ENCODE measurements around the gene FANCM.

FANCM gene

DNA sequence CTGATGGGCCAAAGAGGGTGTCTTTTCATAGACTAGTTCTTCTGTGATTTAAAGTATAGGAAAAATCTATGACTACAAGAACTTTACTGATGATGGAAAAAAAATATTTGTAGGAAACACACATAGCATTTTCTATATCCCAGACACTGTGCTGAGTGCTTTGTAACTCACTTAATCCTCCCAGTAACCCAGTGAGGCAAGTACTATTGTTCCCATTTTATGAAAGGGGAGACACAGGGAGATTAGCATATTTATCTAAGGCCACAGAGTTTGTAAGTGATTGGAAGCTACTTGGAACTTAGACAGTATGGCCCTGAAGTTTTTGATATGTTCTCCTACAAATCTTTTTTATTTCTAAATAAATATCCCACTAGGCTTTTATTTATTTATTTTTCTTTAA, 31.9 kb upstream of the FANCM start:
- H3K27me3 ChIP-seq (replicated peaks in 2 of 5; ENCODE audit: control insufficient read depth in 4 of 5, insufficient read depth in 5 of 5, low read length in 4 of 5): no peaks in the 10 kb centered on the region
- no peak overlapping the region for H3K4me3 ChIP-seq (ENCODE audit: control insufficient read depth in 1 of 7, extremely low read depth in 1 of 7, insufficient read depth in 4 of 7, low read depth in 2 of 7, low read length in 6 of 7)
- no peak overlapping the region for H3K27ac ChIP-seq (ENCODE audit: insufficient read depth in 1 of 2, low read depth in 1 of 2, low read length in 2 of 2, poor library complexity in 1 of 2, severe bottlenecking in 2 of 2)
- ChIA-PET CTCF (no interaction called here), POLR2A (no interaction called here)
- H3K36me3 ChIP-seq (ENCODE audit: control insufficient read depth in 4 of 4, insufficient read depth in 4 of 4, low read length in 3 of 4): peaks cover 16 to 67% (median 39%) of the 10 kb centered on the region in 4 experiments
- DNase-seq: no peak
- H3K4me1 ChIP-seq (ENCODE audit: control extremely low read depth in 1 of 4, control insufficient read depth in 4 of 4, insufficient read depth in 4 of 4, low read length in 3 of 4): no peaks in the 10 kb centered on the region
- H3K9me3 ChIP-seq (ENCODE audit: control extremely low read depth in 1 of 5, control insufficient read depth in 4 of 5, insufficient read depth in 2 of 5, low read depth in 1 of 5, low read length in 4 of 5): no peaks in the 10 kb centered on the region

DNA sequence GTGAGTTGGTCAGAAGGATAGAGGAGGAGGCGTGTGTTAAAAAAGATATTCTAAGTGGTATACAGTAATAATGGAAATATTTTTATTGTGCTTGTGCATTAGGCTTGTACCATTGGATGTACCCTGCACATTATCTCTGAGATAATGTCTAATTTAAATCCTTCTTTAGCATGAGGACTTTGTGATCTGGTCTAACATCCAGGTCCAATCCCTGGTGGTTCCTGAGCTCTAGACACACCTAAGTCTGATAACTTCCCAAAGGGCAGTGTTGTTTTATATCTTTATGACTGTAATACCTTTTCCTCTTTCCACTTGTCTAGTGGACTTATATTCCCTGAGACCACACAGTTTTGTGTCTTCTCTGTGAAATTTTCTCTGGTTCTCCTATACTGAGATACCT, 31.2 kb upstream of the FANCM start:
- no peak for DNase-seq
- Histone ChIP-seq H3K36me3 (ENCODE audit: control insufficient read depth in 4 of 4, insufficient read depth in 4 of 4, low read length in 3 of 4) (peaks cover 18 to 68% (median 42%) of the 10 kb centered on the region in 4 experiments), H3K9me3 (ENCODE audit: control extremely low read depth in 1 of 5, control insufficient read depth in 4 of 5, insufficient read depth in 2 of 5, low read depth in 1 of 5, low read length in 4 of 5) (no peaks in the 10 kb centered on the region), H3K27me3 (replicated peaks in 2 of 5; ENCODE audit: control insufficient read depth in 4 of 5, insufficient read depth in 5 of 5, low read length in 4 of 5) (no peaks in the 10 kb centered on the region), H3K27ac (ENCODE audit: insufficient read depth in 1 of 2, low read depth in 1 of 2, low read length in 2 of 2, poor library complexity in 1 of 2, severe bottlenecking in 2 of 2) (no peak overlapping the region), H3K4me1 (ENCODE audit: control extremely low read depth in 1 of 4, control insufficient read depth in 4 of 4, insufficient read depth in 4 of 4, low read length in 3 of 4) (no peaks in the 10 kb centered on the region), H3K4me3 (ENCODE audit: control insufficient read depth in 1 of 7, extremely low read depth in 1 of 7, insufficient read depth in 4 of 7, low read depth in 2 of 7, low read length in 6 of 7) (no peak overlapping the region)
- ChIA-PET CTCF (no interaction called here), POLR2A (no interaction called here)
- WGBS (ENCODE audit: insufficient coverage): no CpG with 5 or more reads among the region's 1 CpG

DNA sequence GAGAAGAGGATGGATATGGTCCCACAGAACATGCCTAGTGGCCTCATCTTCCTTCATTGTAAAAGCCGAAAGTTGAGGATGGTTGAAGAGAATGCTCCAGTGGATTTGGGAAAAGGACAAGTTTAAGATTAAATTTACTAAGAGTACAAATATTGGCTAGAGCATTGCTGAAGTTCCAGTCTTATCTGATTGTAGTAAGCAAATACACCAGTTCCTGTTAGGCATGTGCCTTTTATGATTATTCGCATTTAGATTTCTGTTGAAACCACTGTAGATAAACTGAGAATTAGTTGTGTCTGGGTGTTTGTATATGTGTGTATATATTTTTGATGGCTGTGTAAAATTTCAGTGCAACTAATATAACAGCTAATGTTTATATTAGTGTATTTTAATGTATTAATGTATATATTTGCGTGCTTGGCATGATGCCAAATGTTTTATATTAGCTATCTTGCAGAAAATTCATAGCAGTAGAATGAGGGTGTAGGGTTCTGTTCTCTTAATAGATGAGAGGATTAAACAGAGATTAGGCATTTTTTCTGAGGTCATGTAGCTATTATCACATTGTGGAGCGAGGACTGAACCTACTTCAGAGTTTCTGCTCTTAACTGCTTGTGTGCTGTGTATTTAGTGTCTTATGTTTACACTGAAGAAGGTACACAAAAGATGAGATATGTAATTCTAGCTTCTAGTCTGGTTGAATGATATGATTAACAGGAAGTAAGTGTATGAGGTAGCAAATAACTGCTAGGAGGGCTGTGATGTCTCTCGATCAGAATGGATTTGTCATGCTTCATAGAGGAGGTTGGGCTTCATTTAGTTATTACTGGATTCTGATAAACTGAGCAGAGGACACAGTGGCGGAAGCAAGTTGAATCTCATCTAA, 22.6 kb upstream of the FANCM start:
- ChIA-PET CTCF (interaction anchor here (1.1 to 1.7 kb wide), 2 partner anchors 21 to 26 kb away, joined by 3 to 4 read pairs; partner anchors contain the start of gene FKBP3), POLR2A (interaction anchor here (0.6 kb wide), 1 partner anchor 190 kb away, joined by 3 read pairs; no protein-coding TSS in a partner anchor)
- Histone ChIP-seq H3K9me3 (ENCODE audit: control extremely low read depth in 1 of 5, control insufficient read depth in 4 of 5, insufficient read depth in 2 of 5, low read depth in 1 of 5, low read length in 4 of 5) (no peaks in the 10 kb centered on the region), H3K4me1 (ENCODE audit: control extremely low read depth in 1 of 4, control insufficient read depth in 4 of 4, insufficient read depth in 4 of 4, low read length in 3 of 4) (peaks cover 0 to 8% (median 1%) of the 10 kb centered on the region in 4 experiments), H3K27me3 (replicated peaks in 2 of 5; ENCODE audit: control insufficient read depth in 4 of 5, insufficient read depth in 5 of 5, low read length in 4 of 5) (no peaks in the 10 kb centered on the region), H3K27ac (ENCODE audit: insufficient read depth in 1 of 2, low read depth in 1 of 2, low read length in 2 of 2, poor library complexity in 1 of 2, severe bottlenecking in 2 of 2) (no peak overlapping the region), H3K4me3 (ENCODE audit: control insufficient read depth in 1 of 7, extremely low read depth in 1 of 7, insufficient read depth in 4 of 7, low read depth in 2 of 7, low read length in 6 of 7) (no peak overlapping the region), H3K36me3 (ENCODE audit: control insufficient read depth in 4 of 4, insufficient read depth in 4 of 4, low read length in 3 of 4) (peaks cover 11 to 73% (median 47%) of the 10 kb centered on the region in 4 experiments)
- WGBS (ENCODE audit: insufficient coverage): 84% methylated on average over 5 of the region's 6 CpGs
- peak in 2 of 3 donors; percentile 40 to 62 for DNase-seq

DNA sequence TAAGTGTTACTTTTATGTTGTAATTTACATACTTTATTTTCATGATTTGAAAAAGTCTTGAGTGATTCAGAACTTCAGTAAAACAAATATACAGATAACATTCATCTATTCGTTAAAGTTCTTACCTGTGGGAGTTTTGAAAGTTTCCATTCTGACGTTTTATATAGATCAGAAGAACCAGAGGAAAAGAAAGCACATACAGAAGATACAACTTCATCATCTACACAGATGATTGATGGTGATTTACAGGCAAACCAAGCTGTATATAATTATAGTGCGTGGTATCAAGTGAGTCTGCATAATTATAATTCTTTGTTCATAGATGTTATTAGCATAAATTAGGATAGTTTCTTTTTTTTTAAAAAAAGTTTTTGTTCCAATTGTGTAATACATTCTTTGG, 21.4 kb upstream of the FANCM start:
- no peaks in the 10 kb centered on the region for H3K27me3 ChIP-seq (replicated peaks in 2 of 5; ENCODE audit: control insufficient read depth in 4 of 5, insufficient read depth in 5 of 5, low read length in 4 of 5)
- no peak for DNase-seq
- ChIA-PET POLR2A (no interaction called here), CTCF (interaction anchor here (1.7 kb wide), 1 partner anchor 20 kb away, joined by 4 read pairs; the partner anchor contains the start of gene FKBP3)
- no CpG with 5 or more reads among the region's 3 CpGs for WGBS (ENCODE audit: insufficient coverage)
- no peaks in the 10 kb centered on the region for H3K9me3 ChIP-seq (ENCODE audit: control extremely low read depth in 1 of 5, control insufficient read depth in 4 of 5, insufficient read depth in 2 of 5, low read depth in 1 of 5, low read length in 4 of 5)
- peaks cover 7 to 73% (median 46%) of the 10 kb centered on the region in 4 experiments for H3K36me3 ChIP-seq (ENCODE audit: control insufficient read depth in 4 of 4, insufficient read depth in 4 of 4, low read length in 3 of 4)
- no peak overlapping the region for H3K4me3 ChIP-seq (ENCODE audit: control insufficient read depth in 1 of 7, extremely low read depth in 1 of 7, insufficient read depth in 4 of 7, low read depth in 2 of 7, low read length in 6 of 7)
- peaks cover 0 to 8% (median 1%) of the 10 kb centered on the region in 4 experiments for H3K4me1 ChIP-seq (ENCODE audit: control extremely low read depth in 1 of 4, control insufficient read depth in 4 of 4, insufficient read depth in 4 of 4, low read length in 3 of 4)
- no peak overlapping the region for H3K27ac ChIP-seq (ENCODE audit: insufficient read depth in 1 of 2, low read depth in 1 of 2, low read length in 2 of 2, poor library complexity in 1 of 2, severe bottlenecking in 2 of 2)

DNA sequence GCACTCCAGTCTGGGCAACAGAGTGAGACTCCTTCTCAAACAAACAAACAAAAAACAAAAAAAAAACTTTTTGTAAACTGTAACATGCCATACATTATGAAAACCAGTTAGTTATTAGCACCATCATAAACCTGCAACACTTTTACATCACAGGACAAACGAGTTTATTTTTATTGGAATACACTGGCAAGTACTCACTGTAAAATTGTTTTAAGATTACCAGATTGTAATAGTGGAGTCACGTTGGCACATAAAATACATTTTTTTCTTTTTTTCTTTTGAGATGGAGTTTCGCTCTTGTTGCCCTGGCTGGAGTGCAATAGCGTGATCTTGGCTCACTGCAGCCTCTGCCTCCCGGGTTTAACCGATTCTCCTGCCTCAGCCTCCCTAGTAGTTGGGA, 17.1 kb upstream of the FANCM start:
- H3K4me1 ChIP-seq (ENCODE audit: control extremely low read depth in 1 of 4, control insufficient read depth in 4 of 4, insufficient read depth in 4 of 4, low read length in 3 of 4): no peaks in the 10 kb centered on the region
- H3K36me3 ChIP-seq (ENCODE audit: control insufficient read depth in 4 of 4, insufficient read depth in 4 of 4, low read length in 3 of 4): peaks cover 12 to 72% (median 42%) of the 10 kb centered on the region in 4 experiments
- ChIA-PET CTCF (no interaction called here), POLR2A (no interaction called here)
- H3K27me3 ChIP-seq (replicated peaks in 2 of 5; ENCODE audit: control insufficient read depth in 4 of 5, insufficient read depth in 5 of 5, low read length in 4 of 5): no peaks in the 10 kb centered on the region
- 100% methylated on average over 1 of the region's 6 CpGs for WGBS (ENCODE audit: insufficient coverage)
- H3K9me3 ChIP-seq (ENCODE audit: control extremely low read depth in 1 of 5, control insufficient read depth in 4 of 5, insufficient read depth in 2 of 5, low read depth in 1 of 5, low read length in 4 of 5): no peaks in the 10 kb centered on the region
- no peak overlapping the region for H3K27ac ChIP-seq (ENCODE audit: insufficient read depth in 1 of 2, low read depth in 1 of 2, low read length in 2 of 2, poor library complexity in 1 of 2, severe bottlenecking in 2 of 2)
- H3K4me3 ChIP-seq (ENCODE audit: control insufficient read depth in 1 of 7, extremely low read depth in 1 of 7, insufficient read depth in 4 of 7, low read depth in 2 of 7, low read length in 6 of 7): no peak overlapping the region
- DNase-seq: no peak

DNA sequence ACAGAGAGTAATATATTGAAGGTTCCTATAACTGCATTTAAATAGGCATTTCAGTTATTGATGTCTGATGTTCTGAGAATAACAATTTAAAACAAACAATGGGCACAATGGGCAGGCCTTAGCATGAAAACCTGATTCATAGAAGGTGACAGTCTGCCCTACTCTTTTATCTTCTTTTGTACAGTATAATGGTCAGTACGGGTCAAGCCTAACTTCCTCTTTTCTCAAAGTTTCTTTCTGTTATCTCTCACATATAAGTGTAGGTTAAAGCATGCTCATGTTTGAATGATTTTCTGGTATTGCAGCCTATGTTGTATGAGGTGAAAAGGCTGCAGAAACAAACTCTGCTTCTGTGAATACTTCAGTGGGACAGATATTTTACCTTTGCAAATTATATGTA, 15.6 kb upstream of the FANCM start:
- H3K27ac ChIP-seq (ENCODE audit: insufficient read depth in 1 of 2, low read depth in 1 of 2, low read length in 2 of 2, poor library complexity in 1 of 2, severe bottlenecking in 2 of 2): no peak overlapping the region
- no peaks in the 10 kb centered on the region for H3K27me3 ChIP-seq (replicated peaks in 2 of 5; ENCODE audit: control insufficient read depth in 4 of 5, insufficient read depth in 5 of 5, low read length in 4 of 5)
- no CpG with 5 or more reads among the region's 1 CpG for WGBS (ENCODE audit: insufficient coverage)
- H3K4me1 ChIP-seq (ENCODE audit: control extremely low read depth in 1 of 4, control insufficient read depth in 4 of 4, insufficient read depth in 4 of 4, low read length in 3 of 4): no peaks in the 10 kb centered on the region
- ChIA-PET CTCF (no interaction called here), POLR2A (no interaction called here)
- DNase-seq: no peak
- H3K4me3 ChIP-seq (ENCODE audit: control insufficient read depth in 1 of 7, extremely low read depth in 1 of 7, insufficient read depth in 4 of 7, low read depth in 2 of 7, low read length in 6 of 7): no peak overlapping the region
- H3K9me3 ChIP-seq (ENCODE audit: control extremely low read depth in 1 of 5, control insufficient read depth in 4 of 5, insufficient read depth in 2 of 5, low read depth in 1 of 5, low read length in 4 of 5): no peaks in the 10 kb centered on the region
- H3K36me3 ChIP-seq (ENCODE audit: control insufficient read depth in 4 of 4, insufficient read depth in 4 of 4, low read length in 3 of 4): peaks cover 10 to 75% (median 42%) of the 10 kb centered on the region in 4 experiments

DNA sequence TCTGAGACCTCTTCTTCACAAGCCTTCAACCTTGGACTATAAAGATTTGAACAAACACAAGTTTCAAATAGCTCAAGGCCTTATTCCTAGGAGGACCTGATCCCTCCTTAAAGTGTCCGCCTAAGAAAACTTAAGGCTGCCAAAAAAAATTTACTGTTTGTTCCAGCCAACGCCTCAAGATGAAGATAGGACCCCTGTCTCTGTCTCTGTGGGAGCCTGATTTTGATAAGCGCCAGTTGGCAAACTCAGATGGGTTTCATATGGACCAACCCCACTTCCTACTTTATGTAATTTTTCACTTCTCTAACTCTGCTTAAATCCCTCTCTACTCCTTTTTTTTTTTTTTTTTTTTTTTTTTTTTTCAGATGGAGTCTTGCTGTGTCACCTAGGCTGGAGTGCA, 12.5 kb upstream of the FANCM start:
- no peaks in the 10 kb centered on the region for H3K4me1 ChIP-seq (ENCODE audit: control extremely low read depth in 1 of 4, control insufficient read depth in 4 of 4, insufficient read depth in 4 of 4, low read length in 3 of 4)
- H3K27me3 ChIP-seq (replicated peaks in 2 of 5; ENCODE audit: control insufficient read depth in 4 of 5, insufficient read depth in 5 of 5, low read length in 4 of 5): no peaks in the 10 kb centered on the region
- CTCF ChIA-PET: interaction anchor here (1.3 kb wide), 1 partner anchor 17 kb away, joined by 3 read pairs; no protein-coding TSS in a partner anchor
- 96% methylated on average over 2 of the region's 3 CpGs for WGBS (ENCODE audit: insufficient coverage)
- peaks cover 6 to 56% (median 36%) of the 10 kb centered on the region in 4 experiments for H3K36me3 ChIP-seq (ENCODE audit: control insufficient read depth in 4 of 4, insufficient read depth in 4 of 4, low read length in 3 of 4)
- peak in 1 of 3 donors; percentile 16 for DNase-seq
- H3K27ac ChIP-seq (ENCODE audit: insufficient read depth in 1 of 2, low read depth in 1 of 2, low read length in 2 of 2, poor library complexity in 1 of 2, severe bottlenecking in 2 of 2): no peak overlapping the region
- POLR2A ChIA-PET: no interaction called here
- no peaks in the 10 kb centered on the region for H3K9me3 ChIP-seq (ENCODE audit: control extremely low read depth in 1 of 5, control insufficient read depth in 4 of 5, insufficient read depth in 2 of 5, low read depth in 1 of 5, low read length in 4 of 5)
- no peak overlapping the region for H3K4me3 ChIP-seq (ENCODE audit: control insufficient read depth in 1 of 7, extremely low read depth in 1 of 7, insufficient read depth in 4 of 7, low read depth in 2 of 7, low read length in 6 of 7)
